NCI-H1694 treated with DMSO at 0.1 percent for 48 hours (cell line): Measurements from ENCODE around the gene TBKBP1.
A peak's percentile ranks its signal among the peaks of the same experiment; 100 is the strongest.
"Not testable (repeated sequence)": the region's sequence is repeated elsewhere in the genome, so short reads cannot be mapped to it uniquely, and the experiment has no call there.

Experiments
- DNase-seq: peaks from one replicate; lab custom pipeline; 2025; lab: John Stamatoyannopoulos, UW

Gene TBKBP1

GRCh38 chr17:47732399-47733046, 38.6 kb downstream of the TBKBP1 start:
- DNase-seq = no peak

- peak; percentile 64 for DNase-seq
Observed at GRCh38 chr17:47733047-47733673, 39.2 kb downstream of the TBKBP1 start, which contains the start of gene TBX21. TBX21 (plus strand) TSS chr17:47733236; CDS start chr17:47733455, 219 bp downstream.

- no peak for DNase-seq
Observed at GRCh38 chr17:47733674-47734410, 39.9 kb downstream of the TBKBP1 start.

- DNase-seq = no peak
Observed at GRCh38 chr17:47735139-47735464, 41.1 kb downstream of the TBKBP1 start.

GRCh38 chr17:47735536-47736011, 41.6 kb downstream of the TBKBP1 start:
- DNase-seq = no peak

GRCh38 chr17:47736501-47737495, 42.8 kb downstream of the TBKBP1 start:
- DNase-seq = no peak

- no peak for DNase-seq
Observed at GRCh38 chr17:47738178-47738577, 44.2 kb downstream of the TBKBP1 start.

GRCh38 chr17:47739150-47739549, 45.2 kb downstream of the TBKBP1 start:
- DNase-seq = no peak

- DNase-seq = not testable (repeated sequence)
Observed at GRCh38 chr17:47739945-47740344, 46.0 kb downstream of the TBKBP1 start.

- DNase-seq = no peak
Observed at GRCh38 chr17:47741109-47741792, 47.3 kb downstream of the TBKBP1 start.

GRCh38 chr17:47741793-47742145, 47.8 kb downstream of the TBKBP1 start:
- DNase-seq = no peak

- DNase-seq = peak; percentile 42
Observed at GRCh38 chr17:47742319-47743181, 48.6 kb downstream of the TBKBP1 start.

GRCh38 chr17:47744168-47745036, 50.4 kb downstream of the TBKBP1 start:
- DNase-seq = no peak

GRCh38 chr17:47745037-47745380, 51.0 kb downstream of the TBKBP1 start:
- no peak for DNase-seq

- no peak for DNase-seq
Observed at GRCh38 chr17:47751471-47751870, 57.5 kb downstream of the TBKBP1 start.

- DNase-seq = no peak
Observed at GRCh38 chr17:47757386-47757785, 63.4 kb downstream of the TBKBP1 start.

- DNase-seq = no peak
Observed at GRCh38 chr17:47760409-47761140, 66.6 kb downstream of the TBKBP1 start.
